Activated T-cell treated with anti-CD3 and anti-CD28 coated beads, Interleukin-2, amount 50 U/mL, for 24 hours (primary cell): ENCODE results near the gene CDKAL1.

ENCODE experiments used
- DNase-seq: peaks from one replicate; pipeline ENCODE4 v3.0.0-alpha.2; 2020
- H3K27ac Mint-ChIP-seq: 2 replicates; pipeline ENCODE4 v1.8.0; 2020; ENCODE audit warnings: mild to moderate bottlenecking, mixed read lengths
- H3K27me3 Mint-ChIP-seq: 2 replicates; pipeline ENCODE4 v1.8.0; 2020; ENCODE audit warnings: mixed read lengths
- H3K36me3 Mint-ChIP-seq: 2 replicates; pipeline ENCODE4 v1.8.0; 2020; ENCODE audit warnings: low read depth, mixed read lengths
- H3K4me1 Mint-ChIP-seq: 2 replicates; pipeline ENCODE4 v1.8.0; 2020; ENCODE audit warnings: low read depth, mixed read lengths
- H3K4me3 Mint-ChIP-seq: 2 replicates; pipeline ENCODE4 v1.8.0; 2020; ENCODE audit warnings: mild to moderate bottlenecking, moderate library complexity, mixed read lengths
- H3K9me3 Mint-ChIP-seq: 2 replicates; pipeline ENCODE4 v1.8.0; 2020; ENCODE audit warnings: mixed read lengths

The CDKAL1 gene

GRCh38 chr6:20777801-20778200 lies 243.5 kb downstream of the CDKAL1 start:
- no peak overlapping the region for H3K27ac Mint-ChIP-seq

DNA sequence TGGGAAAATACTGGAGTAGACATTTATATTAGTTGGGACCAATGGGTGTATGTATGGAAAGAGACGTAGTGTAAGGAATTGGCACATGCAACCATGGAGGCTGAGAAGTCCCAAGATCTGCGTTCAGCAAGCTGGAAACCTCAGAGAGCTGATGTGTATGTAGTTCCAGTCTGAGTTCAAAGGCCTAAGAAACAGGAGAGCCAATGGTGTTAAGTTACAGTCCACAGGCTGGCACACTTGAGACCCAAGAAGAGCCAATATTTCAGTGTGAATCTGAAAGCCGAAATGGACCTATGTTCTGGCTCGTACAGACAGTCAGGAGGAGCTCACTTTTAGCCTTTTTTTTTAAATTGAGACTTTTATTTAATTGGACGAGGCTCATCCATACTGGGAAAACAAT lies 244.2 kb downstream of the CDKAL1 start:
- Mint-ChIP-seq H3K4me3 (no peak overlapping the region), H3K36me3 (peaks cover 51% of the 10 kb centered on the region), H3K27ac (no peak overlapping the region), H3K4me1 (peaks cover 5% of the 10 kb centered on the region), H3K27me3 (no peaks in the 10 kb centered on the region), H3K9me3 (no peaks in the 10 kb centered on the region)
- DNase-seq: no peak

More at GRCh38 chr6:20777801-20778200, 243.5 kb downstream of the CDKAL1 start:
- no peaks in the 10 kb centered on the region for H3K9me3 Mint-ChIP-seq
- DNase-seq: no peak
- no peak overlapping the region for H3K4me3 Mint-ChIP-seq
- H3K36me3 Mint-ChIP-seq: peaks cover 47% of the 10 kb centered on the region
- peaks cover 5% of the 10 kb centered on the region for H3K4me1 Mint-ChIP-seq
- H3K27me3 Mint-ChIP-seq: no peaks in the 10 kb centered on the region

DNA sequence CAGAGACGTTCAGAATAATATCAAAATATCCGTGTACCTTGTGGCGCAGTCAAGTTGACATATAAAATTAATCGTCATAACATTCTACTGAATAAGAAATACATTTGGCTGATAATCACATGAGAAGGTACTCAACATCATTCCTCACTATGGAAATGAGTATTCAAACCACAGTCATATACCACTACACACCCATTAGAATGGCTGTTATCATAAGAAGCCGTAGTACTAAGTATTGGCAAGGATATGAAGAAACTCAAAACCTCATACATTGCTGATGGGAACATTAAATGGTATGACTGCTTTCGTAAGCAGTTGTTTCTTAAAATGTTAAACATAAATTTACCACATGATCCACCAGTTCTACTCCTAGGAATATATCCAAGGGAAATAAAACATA lies 244.7 kb downstream of the CDKAL1 start:
- no peak for DNase-seq
- Mint-ChIP-seq H3K4me1 (peaks cover 5% of the 10 kb centered on the region), H3K36me3 (peaks cover 52% of the 10 kb centered on the region), H3K9me3 (no peaks in the 10 kb centered on the region), H3K4me3 (no peak overlapping the region), H3K27ac (no peak overlapping the region), H3K27me3 (no peaks in the 10 kb centered on the region)

DNA sequence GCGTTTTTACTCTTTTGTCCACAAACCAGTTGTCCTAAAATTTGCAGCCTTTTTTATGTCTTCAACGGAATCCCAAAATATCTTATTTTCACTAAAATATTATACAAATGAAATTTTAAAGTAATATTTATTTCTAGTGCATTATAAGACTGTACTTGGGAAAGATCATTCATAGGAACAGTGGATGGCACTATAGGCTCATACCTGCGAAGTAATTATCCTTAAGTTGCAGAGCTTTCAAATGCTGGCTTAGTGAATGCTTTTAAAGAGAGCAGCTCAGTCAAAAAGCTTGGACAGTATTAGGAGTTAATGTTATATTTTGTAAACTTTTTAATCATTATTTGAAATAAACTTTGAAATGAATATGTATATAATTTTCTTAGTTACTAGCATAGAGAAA lies 254.9 kb downstream of the CDKAL1 start:
- H3K27me3 Mint-ChIP-seq: no peaks in the 10 kb centered on the region
- H3K36me3 Mint-ChIP-seq: peaks cover 54% of the 10 kb centered on the region
- H3K27ac Mint-ChIP-seq: no peak overlapping the region
- H3K4me1 Mint-ChIP-seq: peaks cover 3% of the 10 kb centered on the region
- DNase-seq: no peak
- no peaks in the 10 kb centered on the region for H3K9me3 Mint-ChIP-seq
- H3K4me3 Mint-ChIP-seq: no peak overlapping the region

DNA sequence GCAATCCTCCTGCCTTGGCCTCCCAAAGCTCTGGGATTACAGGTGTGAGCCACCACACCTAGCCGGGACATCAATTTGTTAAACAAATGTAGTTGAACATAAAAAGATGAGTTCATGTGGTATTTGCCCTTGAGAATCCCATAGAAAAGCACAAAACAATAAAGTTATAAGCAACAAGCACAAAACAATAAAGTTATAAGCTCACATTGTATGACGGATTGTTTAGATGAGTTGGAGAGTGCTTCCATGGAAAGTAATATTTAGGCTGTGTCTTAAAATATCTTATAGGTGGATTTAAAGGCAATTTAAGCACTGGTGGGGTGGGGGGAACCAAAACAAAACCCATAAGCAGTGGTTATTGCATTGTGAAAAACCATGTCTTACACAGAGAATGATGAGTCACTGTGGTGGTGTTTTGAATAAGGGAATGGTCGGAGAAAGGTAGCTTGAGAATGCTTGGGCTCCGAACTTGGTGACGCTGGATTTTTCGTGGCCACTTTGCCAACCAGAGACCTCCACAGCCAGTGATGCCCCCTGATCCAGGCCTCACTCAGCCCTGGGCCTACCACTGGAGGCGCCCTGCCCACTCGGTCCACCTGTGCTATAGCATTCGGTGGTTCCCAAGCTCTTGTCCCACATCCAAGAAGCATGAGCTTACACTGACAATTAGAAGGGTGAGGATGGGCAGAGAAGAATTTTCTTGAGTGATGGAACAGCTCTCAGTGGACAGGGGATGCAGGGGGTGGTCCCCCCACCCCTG lies 256.0 kb downstream of the CDKAL1 start:
- no peak overlapping the region for H3K27ac Mint-ChIP-seq
- no peaks in the 10 kb centered on the region for H3K27me3 Mint-ChIP-seq
- H3K4me1 Mint-ChIP-seq: peaks cover 3% of the 10 kb centered on the region
- no peaks in the 10 kb centered on the region for H3K9me3 Mint-ChIP-seq
- no peak overlapping the region for H3K4me3 Mint-ChIP-seq
- peaks cover 57% of the 10 kb centered on the region for H3K36me3 Mint-ChIP-seq
- no peak for DNase-seq

DNA sequence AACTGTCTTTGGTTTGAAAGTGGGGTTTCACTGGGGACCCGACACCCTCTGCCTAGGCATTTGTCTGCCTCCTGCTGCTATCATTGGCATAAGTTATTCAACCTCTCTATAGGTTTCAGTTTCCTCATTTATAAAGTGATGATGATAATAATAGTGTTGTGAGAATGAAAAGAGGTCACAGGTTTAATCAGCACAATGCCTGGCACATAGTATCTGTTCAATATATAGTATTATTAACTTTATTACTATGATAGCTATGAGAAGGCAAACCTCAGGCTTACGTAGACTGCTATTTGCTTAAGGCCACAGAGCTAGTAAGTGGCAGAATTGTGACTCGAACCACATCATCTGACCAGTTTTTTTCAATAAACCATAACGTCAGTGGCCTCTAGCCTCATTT lies 256.8 kb downstream of the CDKAL1 start:
- peaks cover 61% of the 10 kb centered on the region for H3K36me3 Mint-ChIP-seq
- H3K4me3 Mint-ChIP-seq: no peak overlapping the region
- no peaks in the 10 kb centered on the region for H3K9me3 Mint-ChIP-seq
- DNase-seq: no peak
- H3K27ac Mint-ChIP-seq: no peak overlapping the region
- peaks cover 3% of the 10 kb centered on the region for H3K4me1 Mint-ChIP-seq
- H3K27me3 Mint-ChIP-seq: no peaks in the 10 kb centered on the region

DNA sequence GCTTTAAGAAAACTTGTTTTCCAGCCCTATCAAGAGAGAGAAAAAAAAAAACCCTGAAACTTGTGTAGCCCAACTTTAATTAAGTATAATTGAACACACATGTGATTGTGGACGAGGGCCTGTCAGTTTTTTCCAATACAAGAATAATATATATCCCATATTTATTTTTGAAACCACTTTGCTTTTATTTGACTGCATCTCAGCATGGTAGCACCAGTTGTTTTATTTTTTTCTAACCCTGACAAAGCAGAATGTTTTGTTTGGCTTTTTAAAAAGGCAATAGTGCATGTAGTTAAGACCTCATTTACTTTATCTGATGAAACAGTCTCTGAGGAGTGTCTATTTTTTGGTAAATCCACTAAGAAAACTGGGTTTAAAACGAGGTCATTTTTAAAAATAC lies 257.7 kb downstream of the CDKAL1 start:
- DNase-seq: no peak
- Mint-ChIP-seq H3K9me3 (peaks cover 1% of the 10 kb centered on the region), H3K4me3 (no peak overlapping the region), H3K27ac (no peak overlapping the region), H3K27me3 (no peaks in the 10 kb centered on the region), H3K4me1 (peaks cover 3% of the 10 kb centered on the region), H3K36me3 (peaks cover 64% of the 10 kb centered on the region)

DNA sequence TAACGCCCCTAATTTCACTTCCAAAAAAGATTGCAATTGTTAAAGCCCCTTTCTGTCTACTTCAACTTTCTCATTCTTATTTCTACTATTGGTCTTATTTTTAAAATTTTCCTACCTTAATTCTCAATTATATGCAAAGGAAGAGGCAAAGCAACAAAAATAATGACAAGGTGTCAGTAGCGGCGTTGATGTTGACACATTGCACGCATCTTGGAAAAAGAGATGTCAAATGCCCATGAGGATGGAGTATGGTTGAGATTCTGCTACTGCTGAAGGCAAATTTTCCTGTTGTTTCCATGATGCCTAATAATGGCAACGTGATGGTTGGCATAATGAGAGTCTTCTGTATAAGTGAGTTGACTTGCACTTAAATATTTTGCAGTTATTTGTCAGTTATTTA lies 258.9 kb downstream of the CDKAL1 start:
- H3K4me3 Mint-ChIP-seq: no peak overlapping the region
- no peaks in the 10 kb centered on the region for H3K27me3 Mint-ChIP-seq
- H3K27ac Mint-ChIP-seq: no peak overlapping the region
- peaks cover 7% of the 10 kb centered on the region for H3K9me3 Mint-ChIP-seq
- H3K36me3 Mint-ChIP-seq: peaks cover 66% of the 10 kb centered on the region
- H3K4me1 Mint-ChIP-seq: peaks cover 3% of the 10 kb centered on the region
- no peak for DNase-seq

DNA sequence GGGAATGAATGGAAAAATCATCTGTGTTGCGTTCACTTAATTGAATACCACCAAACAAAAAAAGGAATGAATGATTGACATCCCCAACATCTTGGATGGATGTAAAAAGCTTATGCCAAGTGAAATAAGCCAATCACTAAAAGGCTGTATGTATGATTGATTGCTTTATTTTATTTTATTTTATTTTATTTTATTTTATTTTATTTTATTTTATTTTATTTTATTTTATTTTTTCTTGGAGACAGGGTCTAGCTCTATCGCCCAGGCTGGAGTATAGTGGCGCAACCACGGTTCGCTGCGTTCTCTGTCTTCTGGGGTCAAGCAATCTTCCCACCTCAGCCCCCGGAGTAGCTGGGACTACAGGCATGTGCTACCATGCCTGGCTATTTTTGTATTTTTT lies 263.3 kb downstream of the CDKAL1 start:
- peaks cover 7% of the 10 kb centered on the region for H3K9me3 Mint-ChIP-seq
- peaks cover 54% of the 10 kb centered on the region for H3K36me3 Mint-ChIP-seq
- DNase-seq: no peak
- H3K27me3 Mint-ChIP-seq: no peaks in the 10 kb centered on the region
- no peak overlapping the region for H3K4me3 Mint-ChIP-seq
- H3K27ac Mint-ChIP-seq: no peak overlapping the region
- no peaks in the 10 kb centered on the region for H3K4me1 Mint-ChIP-seq

DNA sequence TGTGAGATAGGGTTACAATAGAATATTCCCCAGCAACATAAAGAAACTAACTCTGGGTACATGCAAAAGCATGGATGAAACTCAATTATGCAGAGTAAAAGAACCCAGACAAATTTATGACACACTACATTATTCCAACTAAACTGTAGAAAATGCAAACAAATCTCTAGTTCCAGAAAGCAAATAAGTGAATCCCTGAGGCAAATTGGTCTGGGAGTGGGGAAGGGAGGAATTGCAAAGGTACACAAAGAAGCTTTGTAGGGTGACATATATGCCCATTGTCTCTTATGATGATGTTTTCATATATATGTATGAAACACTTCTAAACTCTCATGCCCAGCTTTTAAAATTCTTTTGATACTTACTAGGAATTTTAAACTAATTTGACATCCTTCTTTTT lies 266.0 kb downstream of the CDKAL1 start:
- H3K4me3 Mint-ChIP-seq: no peak overlapping the region
- no peak for DNase-seq
- no peaks in the 10 kb centered on the region for H3K27me3 Mint-ChIP-seq
- peaks cover 2% of the 10 kb centered on the region for H3K4me1 Mint-ChIP-seq
- peaks cover 62% of the 10 kb centered on the region for H3K36me3 Mint-ChIP-seq
- H3K27ac Mint-ChIP-seq: no peak overlapping the region
- peaks cover 17% of the 10 kb centered on the region for H3K9me3 Mint-ChIP-seq

DNA sequence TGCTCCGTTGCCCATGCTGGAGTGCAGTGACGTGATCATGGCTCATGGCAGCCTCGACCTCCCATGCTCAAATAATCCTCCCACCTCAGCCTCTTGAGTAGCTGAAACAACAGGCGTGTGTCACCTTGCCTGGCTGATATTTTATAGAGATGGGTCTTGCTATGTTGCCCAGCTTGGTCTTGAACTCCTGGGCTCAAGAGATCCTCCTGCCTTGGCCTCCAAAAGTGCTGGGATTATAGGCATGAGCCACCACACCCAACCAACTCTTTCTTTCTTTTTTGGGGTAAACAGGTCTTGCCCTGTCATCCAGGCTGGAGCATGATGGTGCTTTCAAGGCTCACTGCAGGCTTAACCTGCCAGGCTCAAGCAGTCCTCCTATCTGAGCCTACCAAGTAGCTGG lies 266.4 kb downstream of the CDKAL1 start:
- peaks cover 65% of the 10 kb centered on the region for H3K36me3 Mint-ChIP-seq
- no peak for DNase-seq
- H3K9me3 Mint-ChIP-seq: peaks cover 19% of the 10 kb centered on the region
- no peaks in the 10 kb centered on the region for H3K27me3 Mint-ChIP-seq
- H3K4me1 Mint-ChIP-seq: peaks cover 2% of the 10 kb centered on the region
- no peak overlapping the region for H3K27ac Mint-ChIP-seq
- no peak overlapping the region for H3K4me3 Mint-ChIP-seq

DNA sequence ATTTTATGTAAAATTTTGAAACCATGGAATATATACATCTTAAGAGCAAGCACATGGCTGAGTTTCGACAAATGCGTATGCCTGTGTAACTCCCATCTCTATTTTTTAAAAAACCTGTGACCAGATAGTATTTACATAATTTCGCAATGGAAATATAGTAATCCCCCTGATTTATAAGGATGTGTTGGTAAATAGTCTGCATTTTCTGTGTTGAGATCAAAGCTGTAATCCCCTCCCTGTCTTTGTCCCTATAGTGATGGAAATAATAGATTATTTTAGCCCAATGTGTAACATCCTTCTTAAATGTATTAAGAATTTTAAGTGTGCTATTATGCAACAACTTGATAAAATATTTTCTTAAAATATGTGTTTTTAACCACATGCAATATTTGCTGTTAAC lies 267.3 kb downstream of the CDKAL1 start:
- no peak overlapping the region for H3K27ac Mint-ChIP-seq
- no peak for DNase-seq
- H3K27me3 Mint-ChIP-seq: no peaks in the 10 kb centered on the region
- H3K4me1 Mint-ChIP-seq: peaks cover 2% of the 10 kb centered on the region
- H3K4me3 Mint-ChIP-seq: no peak overlapping the region
- peaks cover 67% of the 10 kb centered on the region for H3K36me3 Mint-ChIP-seq
- peaks cover 26% of the 10 kb centered on the region for H3K9me3 Mint-ChIP-seq

GRCh38 chr6:20802596-20802995 lies 268.3 kb downstream of the CDKAL1 start:
- H3K4me3 Mint-ChIP-seq: no peak overlapping the region
- no peaks in the 10 kb centered on the region for H3K27me3 Mint-ChIP-seq
- H3K9me3 Mint-ChIP-seq: peaks cover 20% of the 10 kb centered on the region
- no peak for DNase-seq
- peaks cover 63% of the 10 kb centered on the region for H3K36me3 Mint-ChIP-seq
- H3K4me1 Mint-ChIP-seq: peaks cover 2% of the 10 kb centered on the region
- H3K27ac Mint-ChIP-seq: no peak overlapping the region

- Mint-ChIP-seq H3K27me3 (no peaks in the 10 kb centered on the region), H3K36me3 (peaks cover 65% of the 10 kb centered on the region), H3K27ac (no peak overlapping the region), H3K4me3 (no peak overlapping the region), H3K4me1 (peaks cover 2% of the 10 kb centered on the region), H3K9me3 (peaks cover 20% of the 10 kb centered on the region)
- DNase-seq: no peak
These were observed 270.8 kb downstream of the CDKAL1 start for GRCh38 chr6:20805021-20805420.

GRCh38 chr6:20806669-20807068 lies 272.4 kb downstream of the CDKAL1 start:
- no peak for DNase-seq
- H3K4me1 Mint-ChIP-seq: peaks cover 11% of the 10 kb centered on the region
- no peaks in the 10 kb centered on the region for H3K27me3 Mint-ChIP-seq
- H3K4me3 Mint-ChIP-seq: no peak overlapping the region
- no peak overlapping the region for H3K27ac Mint-ChIP-seq
- H3K9me3 Mint-ChIP-seq: peaks cover 20% of the 10 kb centered on the region
- peaks cover 64% of the 10 kb centered on the region for H3K36me3 Mint-ChIP-seq

- peaks cover 23% of the 10 kb centered on the region for H3K9me3 Mint-ChIP-seq
- peaks cover 12% of the 10 kb centered on the region for H3K4me1 Mint-ChIP-seq
- peaks cover 63% of the 10 kb centered on the region for H3K36me3 Mint-ChIP-seq
- H3K27me3 Mint-ChIP-seq: no peaks in the 10 kb centered on the region
- H3K4me3 Mint-ChIP-seq: no peak overlapping the region
- DNase-seq: no peak
- H3K27ac Mint-ChIP-seq: no peak overlapping the region
These were observed 274.2 kb downstream of the CDKAL1 start for GRCh38 chr6:20808439-20808838.
